GM19463 (cell line): ENCODE results near the gene SLC9A8.
A peak's percentile ranks its signal among the peaks of the same experiment; 100 is the strongest.
"Not testable (repeated sequence)": the region's sequence is repeated elsewhere in the genome, so short reads cannot be mapped to it uniquely, and the experiment has no call there.

Source experiments
- ATAC-seq: cut with Tn5 transposase; IDR thresholded peaks from one replicate; pipeline ENCODE4 v1.9.1; 2021; ENCODE audit warnings: mild to moderate bottlenecking, moderate library complexity; ENCODE audit not compliant: unreplicated experiment

Gene SLC9A8

DNA sequence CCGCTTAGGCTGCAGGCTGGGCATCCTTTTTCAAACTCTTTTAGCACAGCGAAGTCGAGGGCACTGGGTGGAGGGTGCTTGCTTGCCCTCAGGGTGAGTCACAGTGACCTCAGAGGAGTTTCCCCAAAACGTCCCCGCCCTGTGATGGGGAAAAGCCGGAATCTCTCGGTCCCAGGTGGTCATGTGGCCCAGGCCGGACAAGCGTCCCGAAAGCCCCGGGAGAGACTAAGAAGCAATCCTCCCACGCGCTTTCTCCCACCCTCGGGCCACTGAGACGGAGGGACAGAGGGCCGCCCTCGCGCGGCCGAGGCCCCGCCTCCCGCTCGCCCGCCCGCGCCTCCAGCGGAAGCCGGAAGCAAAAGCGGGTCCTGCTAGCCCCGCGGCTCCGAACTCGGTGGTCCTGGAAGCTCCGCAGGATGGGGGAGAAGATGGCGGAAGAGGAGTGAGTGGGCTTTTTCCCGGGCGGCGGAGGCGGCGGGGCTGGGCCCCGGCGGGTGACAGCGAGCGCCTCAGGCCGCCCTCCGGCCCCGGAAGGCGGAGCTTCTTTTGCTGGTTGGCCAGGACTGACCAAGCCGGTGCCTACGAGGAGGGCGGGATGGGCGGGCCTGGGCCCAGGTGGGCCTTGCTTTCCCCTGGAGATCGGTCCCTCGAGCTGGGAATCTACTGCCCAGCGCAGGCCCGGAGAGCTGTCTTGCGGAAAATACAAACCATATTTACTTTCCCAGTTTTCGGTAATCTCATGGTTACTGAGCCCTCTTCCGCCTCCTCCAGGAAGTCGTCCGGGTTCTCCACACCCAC is at the start of gene SLC9A8:
TSS of gene SLC9A8 (plus strand) at position 322 of the 798 bp plus-strand sequence. CDS start at position 417, 95 bp downstream.
- ATAC-seq = peak; percentile 88

DNA sequence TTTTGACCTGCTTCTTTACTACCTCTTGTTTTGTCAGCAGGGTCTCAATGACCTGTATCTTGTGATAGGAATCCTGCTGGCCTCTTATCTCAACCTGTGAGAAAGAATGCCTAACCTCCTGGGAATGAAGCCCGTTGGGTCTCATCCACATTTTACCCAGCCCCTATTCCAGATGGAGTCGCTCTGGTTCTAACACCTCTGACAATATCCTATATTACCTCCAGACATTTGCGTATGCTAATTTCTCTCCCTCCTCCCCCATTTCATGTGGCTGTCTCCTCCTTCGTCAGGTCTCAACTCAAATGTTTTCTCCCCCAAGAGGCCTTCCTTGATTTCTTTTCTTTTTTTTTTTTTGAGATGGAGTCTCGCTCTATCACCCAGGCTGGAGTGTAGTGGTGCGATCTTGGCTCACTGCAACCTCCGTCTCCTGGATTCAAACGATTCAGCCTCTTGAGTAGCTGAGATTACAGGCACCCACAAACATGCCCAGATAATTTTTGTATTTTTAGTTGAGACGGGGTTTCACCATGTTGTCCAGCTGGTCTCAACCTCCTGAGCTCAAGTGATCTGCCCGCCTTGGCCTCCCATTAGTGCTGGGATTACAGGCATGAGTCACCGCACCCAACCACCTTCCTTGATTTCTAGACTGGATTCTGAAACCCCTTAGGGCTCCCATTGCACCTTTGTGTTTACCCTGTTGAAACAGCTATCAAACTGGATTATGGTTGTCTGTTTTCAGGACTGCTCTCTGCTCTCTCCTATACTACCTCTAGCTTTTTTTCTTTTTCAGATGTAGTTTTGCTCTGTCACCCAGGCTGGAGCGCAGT is 49.5 kb upstream of the SLC9A8 start:
- ATAC-seq = no peak

GRCh38 chr20:49765413-49765736 is 47.3 kb upstream of the SLC9A8 start:
- ATAC-seq = no peak

GRCh38 chr20:49765846-49766541 is 46.6 kb upstream of the SLC9A8 start:
- ATAC-seq = no peak

DNA sequence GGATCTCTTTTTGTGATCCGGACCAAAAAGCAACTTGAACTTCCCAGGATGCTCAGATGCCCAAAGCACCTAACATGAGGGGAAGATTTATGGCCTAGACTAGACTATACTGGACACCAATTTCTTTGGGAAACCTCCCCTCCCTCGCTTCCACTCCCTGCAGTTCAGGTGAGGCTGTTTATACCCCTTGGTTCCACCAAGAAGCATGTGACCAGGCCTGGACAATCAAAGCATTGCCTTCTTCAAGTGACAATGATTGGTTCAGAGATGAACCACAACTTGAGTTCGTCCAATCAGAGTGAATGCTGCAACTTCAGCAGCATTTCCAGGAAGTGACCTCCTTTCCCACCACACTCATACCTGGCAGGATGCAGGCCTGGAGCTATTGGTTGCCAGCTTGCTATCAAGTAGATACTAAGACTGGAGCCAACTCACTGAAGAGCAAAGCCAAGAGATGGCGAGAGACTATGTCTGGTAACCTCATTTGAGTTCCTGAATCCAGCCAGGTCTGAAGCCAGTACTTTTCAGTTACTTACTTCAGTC is 45.6 kb upstream of the SLC9A8 start:
- no peak for ATAC-seq

DNA sequence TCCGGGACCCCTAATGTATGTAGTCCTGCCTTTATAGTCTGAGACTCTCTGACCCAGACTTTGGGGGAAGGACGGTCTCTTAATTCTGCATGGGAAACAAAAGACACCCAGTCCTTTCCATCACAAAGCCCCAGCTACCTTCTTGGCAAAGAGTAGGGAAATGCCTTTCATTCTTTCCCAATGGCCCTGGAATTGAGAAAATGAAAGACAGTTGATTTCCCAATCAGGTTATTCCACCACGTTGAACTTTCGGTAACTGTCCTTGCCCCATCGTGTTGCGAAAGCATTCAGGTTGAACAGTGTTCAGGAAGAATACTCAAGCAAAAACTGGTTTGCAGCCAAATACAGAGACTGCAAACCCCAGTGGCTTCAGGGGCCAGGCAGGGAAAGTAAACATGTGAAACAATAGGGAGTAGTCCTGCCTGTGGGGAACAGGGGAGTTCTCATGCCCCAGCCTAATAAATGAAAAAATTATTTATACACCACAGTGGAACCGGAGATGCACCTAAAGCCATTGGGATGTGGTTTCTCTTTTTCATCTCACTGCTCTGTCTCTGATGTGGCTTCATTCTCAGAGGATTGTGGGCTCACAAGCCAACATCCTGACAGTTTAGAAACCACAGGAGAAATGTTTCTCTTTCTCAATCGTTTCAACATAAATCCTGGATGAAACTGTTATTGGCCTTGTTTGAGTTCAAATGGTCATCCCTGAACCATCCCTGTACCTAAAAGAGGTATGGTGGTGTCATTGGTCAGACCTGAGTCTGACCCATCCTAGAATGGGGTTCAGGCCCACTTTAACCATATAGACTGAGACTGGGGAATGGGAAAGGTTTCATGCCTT is 44.2 kb upstream of the SLC9A8 start:
- ATAC-seq = no peak

GRCh38 chr20:49769048-49769581 is 43.5 kb upstream of the SLC9A8 start:
- ATAC-seq = no peak

GRCh38 chr20:49770634-49771033 is 42.0 kb upstream of the SLC9A8 start:
- no peak for ATAC-seq

- not testable (repeated sequence) for ATAC-seq
Measured at GRCh38 chr20:49774213-49774612, 38.4 kb upstream of the SLC9A8 start.

DNA sequence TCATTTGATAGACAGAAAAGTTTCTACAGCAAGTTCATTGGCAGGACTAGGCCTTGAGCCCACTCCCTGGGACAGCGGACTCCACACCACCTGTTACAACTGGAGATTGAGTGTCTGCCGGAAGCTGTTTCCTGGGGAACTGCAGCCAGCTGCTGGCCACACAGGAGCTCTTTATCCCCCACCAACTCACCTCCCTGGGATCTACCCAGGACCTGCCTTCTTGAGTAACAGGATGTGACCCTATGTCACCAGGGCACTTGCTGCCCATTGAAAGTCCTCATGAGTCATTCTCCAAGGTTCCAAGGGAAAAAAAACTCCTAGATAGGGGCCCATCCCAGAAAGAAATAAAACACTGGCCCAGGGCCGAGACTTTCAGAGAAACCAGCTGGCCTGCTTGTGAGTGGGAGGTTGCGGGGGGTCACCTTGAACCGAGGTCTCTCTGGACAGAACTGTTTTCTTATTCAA is 37.4 kb upstream of the SLC9A8 start:
- ATAC-seq = no peak

GRCh38 chr20:49779972-49780371 is 32.7 kb upstream of the SLC9A8 start:
- no peak for ATAC-seq

GRCh38 chr20:49781676-49782075 is 31.0 kb upstream of the SLC9A8 start:
- ATAC-seq = no peak

- ATAC-seq = not testable (repeated sequence)
Measured at GRCh38 chr20:49782439-49782838, 30.2 kb upstream of the SLC9A8 start.

- not testable (repeated sequence) for ATAC-seq
Measured at GRCh38 chr20:49783021-49783995, 29.3 kb upstream of the SLC9A8 start.

- no peak for ATAC-seq
Measured at GRCh38 chr20:49784291-49784690, 28.3 kb upstream of the SLC9A8 start.

DNA sequence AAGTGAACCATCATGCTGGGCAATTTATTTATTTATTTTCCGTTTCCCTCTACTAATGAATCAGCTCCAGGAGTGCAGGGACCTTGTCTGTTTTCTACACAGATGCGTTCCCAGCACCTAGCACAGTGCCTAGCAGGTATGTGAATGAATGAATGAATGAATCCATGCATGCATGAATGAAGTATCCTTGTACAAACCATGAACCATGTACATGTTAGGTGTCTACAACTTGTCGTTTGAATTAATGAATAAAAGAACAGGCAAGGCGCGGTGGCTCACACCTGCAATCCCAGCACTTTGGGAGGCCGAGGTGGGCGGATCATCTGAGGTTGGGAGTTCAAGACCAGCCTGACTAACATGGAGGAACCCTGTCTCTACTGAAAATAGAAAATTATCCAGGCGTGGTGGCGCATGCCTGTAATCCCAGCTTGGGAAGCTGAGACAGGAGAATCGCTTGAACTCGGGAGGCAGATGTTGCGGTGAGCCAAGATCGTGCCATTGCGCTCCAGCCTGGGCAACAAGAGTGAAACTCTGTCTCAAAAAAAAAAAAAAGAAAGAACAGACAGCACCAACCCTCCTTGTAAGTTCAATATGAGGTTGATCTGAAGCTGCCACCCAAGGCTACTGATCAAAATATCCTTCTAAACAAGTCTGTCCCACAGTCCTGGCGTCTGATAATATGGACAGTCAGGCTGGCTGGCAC is 27.3 kb upstream of the SLC9A8 start:
- ATAC-seq = peak; percentile 21

DNA sequence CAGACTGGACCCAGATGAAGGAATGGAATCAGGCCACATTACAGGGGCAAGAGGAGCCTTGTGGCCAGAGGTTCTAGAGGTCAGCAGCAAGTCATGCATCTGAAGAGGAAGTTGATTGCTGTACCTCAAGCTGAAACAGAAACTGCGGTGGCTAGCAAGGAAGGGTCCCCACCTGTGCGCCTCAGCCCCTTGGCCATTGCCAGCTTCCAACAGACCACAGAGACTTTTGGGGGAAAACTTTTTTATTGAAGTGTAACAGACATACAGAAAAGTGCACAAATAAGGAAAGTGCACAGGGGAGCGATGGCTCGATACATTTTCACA is 26.8 kb upstream of the SLC9A8 start:
- peak; percentile 96 for ATAC-seq

DNA sequence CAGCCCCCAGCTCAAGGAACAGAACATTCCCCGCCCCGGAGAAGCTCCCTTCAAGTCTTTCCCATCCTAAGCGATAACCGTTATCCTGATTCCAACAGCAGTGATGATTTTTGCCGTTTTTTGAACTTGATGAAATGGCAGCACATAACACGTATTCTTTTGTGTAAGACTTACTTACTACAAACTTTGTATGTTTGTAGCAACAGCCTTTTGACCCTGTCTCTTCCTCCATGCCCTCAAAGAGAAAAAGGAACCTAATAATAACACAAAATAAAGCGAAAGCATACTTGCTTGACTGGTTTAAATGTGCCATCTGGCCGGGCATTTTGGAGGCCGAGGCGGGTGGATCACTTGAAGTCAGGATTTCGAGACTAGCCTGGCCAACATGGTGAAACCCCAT is 26.4 kb upstream of the SLC9A8 start:
- ATAC-seq = peak; percentile 20
